HUES6 (cell line): ENCODE data around the gene SKA2.

Experiments used
- H3K27ac ChIP-seq: 2 replicates; pipeline ENCODE4 v1.7.0; 2013; ENCODE audit warnings: low read depth, mild to moderate bottlenecking, low read length, inconsistent platforms
- H3K27me3 ChIP-seq: 2 replicates; pipeline ENCODE4 v1.6.1; 2013; ENCODE audit warnings: low read length; ENCODE audit not compliant: control insufficient read depth, insufficient read depth
- H3K36me3 ChIP-seq: 2 replicates; pipeline ENCODE4 v1.6.1; 2013; ENCODE audit warnings: low read length; ENCODE audit not compliant: control insufficient read depth, insufficient read depth
- H3K4me1 ChIP-seq: 2 replicates; pipeline ENCODE4 v1.6.1; 2013; ENCODE audit warnings: low read length; ENCODE audit not compliant: control insufficient read depth, insufficient read depth
- H3K4me3 ChIP-seq: 2 replicates; pipeline ENCODE4 v1.5.1; 2013; ENCODE audit warnings: low read depth, low read length
- H3K9ac ChIP-seq: one replicate; pipeline ENCODE4 v1.6.1; 2013; ENCODE audit warnings: mild to moderate bottlenecking, low read length
- H3K9me3 ChIP-seq: 2 replicates; pipeline ENCODE4 v1.6.1; 2013; ENCODE audit warnings: low read depth, low read length; ENCODE audit not compliant: control insufficient read depth, insufficient read depth

SKA2 gene

DNA sequence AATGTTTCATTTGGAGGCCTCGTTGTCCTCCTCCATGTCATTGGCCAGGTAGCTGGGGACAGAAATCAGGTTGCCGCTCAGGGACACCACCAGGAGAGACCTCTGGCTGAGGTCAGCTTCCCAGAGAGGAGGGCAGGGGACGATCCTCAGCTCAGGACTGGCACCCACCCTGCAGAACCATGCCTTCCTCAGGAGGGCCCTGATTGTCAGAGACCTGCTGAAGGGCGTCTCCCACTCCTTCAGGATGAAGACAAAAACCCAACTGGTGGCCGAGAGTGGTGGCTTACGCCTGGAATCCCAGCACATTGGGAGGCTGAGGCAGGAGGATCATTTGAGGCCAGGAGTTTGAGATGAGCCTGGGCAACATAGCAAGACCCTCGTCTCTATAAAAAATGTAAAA is 20.1 kb upstream of the SKA2 start:
- peaks cover 35% of the 10 kb centered on the region for H3K36me3 ChIP-seq
- no peak overlapping the region for H3K27ac ChIP-seq
- H3K4me3 ChIP-seq = no peak overlapping the region
- H3K4me1 ChIP-seq = no peaks in the 10 kb centered on the region
- H3K9ac ChIP-seq = no peak overlapping the region
- H3K9me3 ChIP-seq = no peaks in the 10 kb centered on the region
- no peaks in the 10 kb centered on the region for H3K27me3 ChIP-seq

DNA sequence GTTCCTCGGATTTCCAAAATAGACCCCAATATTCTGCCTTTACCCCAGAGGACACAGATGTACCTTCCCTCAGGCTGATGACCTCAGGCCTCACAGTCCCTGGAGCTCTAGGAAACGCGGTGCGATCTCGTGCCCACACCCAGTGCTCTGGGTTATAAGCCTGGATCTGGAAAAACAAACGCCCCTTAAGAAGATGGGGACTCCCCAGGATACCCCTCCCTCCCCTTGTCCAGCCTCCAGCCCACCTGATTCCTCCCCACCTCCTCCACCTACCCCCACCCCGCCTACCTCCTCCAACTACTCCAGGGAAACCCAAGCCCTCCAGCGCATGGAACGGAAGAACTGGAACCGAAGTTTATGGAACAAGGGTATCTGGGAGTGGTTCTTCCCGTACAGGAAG is 19.7 kb upstream of the SKA2 start:
- Histone ChIP-seq H3K9ac (no peak overlapping the region), H3K36me3 (peaks cover 39% of the 10 kb centered on the region)

DNA sequence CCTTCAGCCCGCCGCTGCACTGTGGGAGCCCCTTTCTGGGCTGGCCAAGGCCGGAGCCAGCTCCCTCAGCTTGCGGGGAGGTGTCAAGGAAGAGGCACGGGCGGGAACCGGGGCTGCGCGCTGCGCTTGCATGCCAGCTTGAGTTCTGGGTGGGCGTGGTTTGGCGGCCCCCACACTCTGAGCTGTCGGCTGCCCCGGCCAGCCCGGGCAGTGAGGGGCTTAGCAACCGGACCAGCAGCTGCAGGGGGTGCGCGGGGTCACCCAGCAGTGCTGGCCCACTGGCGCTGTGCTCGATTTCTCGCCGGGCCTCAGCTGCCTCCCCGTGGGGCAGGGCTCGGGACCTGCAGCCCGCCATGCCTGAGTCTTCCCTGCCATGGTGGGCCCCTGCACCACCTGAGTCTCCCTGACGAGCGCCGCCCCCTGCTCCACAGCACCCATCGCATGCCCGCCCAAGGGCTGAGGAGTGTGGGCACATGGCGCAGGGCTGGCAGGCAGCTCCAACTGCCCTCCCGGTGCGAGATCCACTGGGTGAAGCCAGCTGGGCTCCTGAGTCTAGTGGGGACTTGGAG is 17.5 kb upstream of the SKA2 start:
- Histone ChIP-seq H3K4me3 (no peak overlapping the region), H3K9me3 (no peaks in the 10 kb centered on the region), H3K4me1 (no peaks in the 10 kb centered on the region), H3K27me3 (no peaks in the 10 kb centered on the region), H3K36me3 (peaks cover 44% of the 10 kb centered on the region), H3K27ac (no peak overlapping the region), H3K9ac (no peak overlapping the region)

More for the DNA sequence above, 19.7 kb upstream of the SKA2 start:
- no peak overlapping the region for H3K27ac ChIP-seq
- no peak overlapping the region for H3K4me3 ChIP-seq
- H3K9me3 ChIP-seq = no peaks in the 10 kb centered on the region
- no peaks in the 10 kb centered on the region for H3K4me1 ChIP-seq
- no peaks in the 10 kb centered on the region for H3K27me3 ChIP-seq

DNA sequence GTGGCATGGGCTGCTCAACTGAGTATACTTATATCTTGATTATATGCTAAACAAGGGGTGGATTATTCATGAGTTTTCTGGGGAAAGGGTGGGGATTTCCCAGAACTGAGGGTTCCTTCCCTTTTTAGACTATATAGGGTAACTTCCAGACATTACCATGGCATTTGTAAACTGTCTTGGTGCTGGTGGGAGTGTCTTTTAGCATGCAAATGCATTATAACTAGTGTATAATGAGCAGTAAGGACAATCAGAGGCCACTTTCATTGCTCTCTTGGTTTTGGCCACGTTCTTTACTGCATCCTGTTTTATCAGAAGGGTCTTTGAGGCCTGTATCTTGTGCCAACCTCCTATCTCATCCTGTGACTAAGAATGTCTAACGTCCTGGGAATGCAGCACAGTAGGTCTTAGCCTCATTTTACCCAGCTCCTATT is 12.6 kb upstream of the SKA2 start:
- Histone ChIP-seq H3K36me3 (peaks cover 24% of the 10 kb centered on the region), H3K9ac (no peak overlapping the region), H3K27me3 (no peaks in the 10 kb centered on the region), H3K27ac (no peak overlapping the region), H3K4me1 (peaks cover 6% of the 10 kb centered on the region), H3K9me3 (no peaks in the 10 kb centered on the region), H3K4me3 (no peak overlapping the region)

DNA sequence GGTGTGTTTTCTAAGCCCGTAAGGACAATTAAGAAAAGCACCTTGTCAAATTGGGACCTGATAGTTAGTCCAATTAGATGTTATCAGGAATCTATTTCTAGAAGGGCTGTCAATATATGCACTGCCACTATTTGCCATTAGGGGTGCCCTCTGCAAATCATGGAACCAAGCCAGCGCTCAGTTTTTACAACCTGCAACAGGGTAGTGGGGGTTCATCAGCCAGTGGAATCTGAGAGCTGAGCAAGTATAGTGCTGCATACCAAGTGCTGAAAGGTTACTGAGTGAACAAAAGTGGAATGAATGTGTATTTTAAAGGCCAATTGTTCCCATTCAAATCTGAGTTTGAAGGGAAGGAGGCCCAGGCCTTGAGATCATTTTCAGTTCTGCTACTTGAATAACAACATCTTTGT is 11.0 kb upstream of the SKA2 start:
- H3K36me3 ChIP-seq = peaks cover 21% of the 10 kb centered on the region
- no peak overlapping the region for H3K9ac ChIP-seq
- H3K9me3 ChIP-seq = no peaks in the 10 kb centered on the region
- H3K27ac ChIP-seq = no peak overlapping the region
- H3K27me3 ChIP-seq = no peaks in the 10 kb centered on the region
- H3K4me1 ChIP-seq = peaks cover 6% of the 10 kb centered on the region
- no peak overlapping the region for H3K4me3 ChIP-seq

DNA sequence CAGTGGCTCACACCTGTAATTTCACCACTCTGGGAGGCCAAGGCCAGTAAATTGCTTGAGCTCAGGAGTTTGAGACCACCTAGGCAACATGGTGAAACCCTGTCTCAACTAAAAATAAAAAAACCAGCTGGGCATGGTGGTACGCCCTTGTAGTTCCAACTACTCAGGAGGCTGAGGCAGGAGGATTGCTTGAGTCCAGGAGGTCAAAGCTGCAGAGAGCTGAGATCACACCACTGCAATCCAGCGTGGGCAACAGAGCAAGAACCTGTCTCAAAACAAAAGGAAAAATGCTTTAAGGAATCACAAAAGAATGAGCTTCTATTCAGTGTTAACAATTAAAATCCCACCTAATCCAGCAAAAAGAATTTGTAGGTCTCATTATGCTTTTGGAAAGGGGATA is 6.5 kb upstream of the SKA2 start:
- Histone ChIP-seq H3K36me3 (peaks cover 8% of the 10 kb centered on the region; the same call in 1 of the 2 replicates), H3K4me3 (no peak overlapping the region), H3K27me3 (no peaks in the 10 kb centered on the region), H3K9me3 (no peaks in the 10 kb centered on the region), H3K9ac (no peak overlapping the region), H3K4me1 (peaks cover 6% of the 10 kb centered on the region), H3K27ac (no peak overlapping the region)

DNA sequence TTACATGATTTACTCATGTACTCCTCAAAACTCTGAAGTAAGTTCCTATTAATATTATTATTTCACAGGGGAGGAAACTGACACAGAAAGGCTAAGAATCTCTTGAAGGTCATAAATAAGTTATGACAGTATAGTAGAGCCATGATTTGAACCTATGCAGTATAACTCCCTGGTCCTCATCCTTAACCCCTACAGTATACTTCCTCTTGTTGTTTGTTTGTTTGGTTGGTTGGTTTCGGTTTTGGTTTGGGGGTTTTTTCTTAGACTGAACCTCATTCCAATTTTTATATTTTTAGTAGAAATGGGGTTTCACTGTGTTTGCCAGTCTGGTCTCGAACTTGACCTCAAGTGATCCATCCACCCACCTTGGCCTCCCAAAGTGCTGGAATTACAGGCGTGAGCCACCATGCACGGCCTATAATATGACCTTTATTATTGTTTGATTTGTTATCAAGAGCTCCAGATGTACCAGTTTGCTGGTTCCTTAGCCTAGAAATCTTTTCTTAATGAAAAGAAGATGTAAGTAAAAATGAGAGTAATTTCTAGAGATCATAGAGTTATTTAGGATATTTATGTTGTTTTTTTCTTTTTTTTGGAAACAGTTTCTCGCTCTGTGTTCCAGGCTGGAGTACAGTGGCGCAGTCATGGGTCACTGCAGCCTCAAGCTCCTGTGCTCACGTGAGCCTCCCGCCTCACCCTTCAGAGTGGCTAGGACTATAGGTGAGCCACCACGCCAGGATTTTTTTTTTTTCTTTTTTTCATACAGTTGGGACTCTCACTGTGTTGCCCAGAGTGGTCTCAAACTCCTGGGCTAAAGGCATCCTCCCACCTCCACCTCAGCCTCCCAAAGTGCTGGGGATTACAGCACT is 5.4 kb upstream of the SKA2 start:
- Histone ChIP-seq H3K27ac (no peak overlapping the region), H3K9me3 (no peaks in the 10 kb centered on the region), H3K36me3 (peaks cover 8% of the 10 kb centered on the region; the same call in 1 of the 2 replicates), H3K4me3 (no peak overlapping the region), H3K27me3 (no peaks in the 10 kb centered on the region), H3K4me1 (no peaks in the 10 kb centered on the region), H3K9ac (no peak overlapping the region)

DNA sequence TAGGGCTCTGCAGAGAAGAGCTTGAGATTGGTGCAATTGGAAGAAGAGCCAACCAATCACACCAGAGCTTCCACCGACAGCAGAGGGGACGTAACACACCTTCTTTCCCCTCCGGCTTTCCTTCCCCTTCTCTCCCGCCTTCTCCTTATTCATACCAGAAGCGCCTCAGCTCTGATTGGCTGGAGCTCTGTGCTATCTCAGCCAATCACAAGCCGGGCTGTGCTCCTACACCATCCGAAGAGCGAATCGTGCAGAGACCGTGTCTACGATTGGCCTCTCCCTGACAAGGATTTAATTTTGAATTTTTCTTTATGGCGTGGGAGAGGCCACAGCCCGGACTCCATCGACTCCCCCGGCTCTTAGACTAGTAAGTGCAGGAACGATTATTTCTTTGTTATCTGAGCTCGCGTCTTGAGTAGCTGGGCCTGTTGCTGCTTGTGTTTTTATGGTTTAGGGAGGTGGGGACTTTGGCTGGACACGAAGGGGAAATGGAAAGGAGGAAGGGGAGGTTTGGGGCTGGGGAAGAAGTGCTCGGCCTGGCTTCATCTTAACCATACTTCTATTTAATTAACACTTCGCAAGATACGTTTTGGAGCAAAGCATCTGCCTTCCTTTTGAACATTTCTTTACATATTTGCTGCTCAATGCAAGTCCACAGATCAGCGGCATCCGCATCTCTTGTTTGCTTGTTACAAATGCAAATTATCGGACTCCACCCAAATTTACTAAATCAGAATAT is 622 bp upstream of the SKA2 start, which contains the start of gene PRR11:
Gene PRR11 (plus strand): TSS at position 308 of the 739 bp plus-strand sequence. CDS start 14,007 bp downstream, outside the sequence.
- no peaks in the 10 kb centered on the region for H3K9me3 ChIP-seq
- H3K36me3 ChIP-seq = 0 out of 2 replicates have a peak, but pooled peaks cover under 1% of the 10 kb centered on the region
- peak within 1 kb of the TSS; percentile 81 for H3K4me3 ChIP-seq
- no peaks in the 10 kb centered on the region for H3K27me3 ChIP-seq
- H3K9ac ChIP-seq = peak within 1 kb of the TSS; percentile 90
- H3K4me1 ChIP-seq = peaks cover 21% of the 10 kb centered on the region
- H3K27ac ChIP-seq = peak within 1 kb of the TSS; percentile 87

GRCh38 chr17:59154292-59154720 is 680 bp downstream of the SKA2 start:
- H3K4me3 ChIP-seq = peak overlapping the region; percentile 81
- no peaks in the 10 kb centered on the region for H3K27me3 ChIP-seq
- no peaks in the 10 kb centered on the region for H3K36me3 ChIP-seq
- H3K9me3 ChIP-seq = no peaks in the 10 kb centered on the region
- peaks cover 21% of the 10 kb centered on the region for H3K4me1 ChIP-seq
- H3K27ac ChIP-seq = peak overlapping the region; percentile 87
- H3K9ac ChIP-seq = peak overlapping the region; percentile 90

DNA sequence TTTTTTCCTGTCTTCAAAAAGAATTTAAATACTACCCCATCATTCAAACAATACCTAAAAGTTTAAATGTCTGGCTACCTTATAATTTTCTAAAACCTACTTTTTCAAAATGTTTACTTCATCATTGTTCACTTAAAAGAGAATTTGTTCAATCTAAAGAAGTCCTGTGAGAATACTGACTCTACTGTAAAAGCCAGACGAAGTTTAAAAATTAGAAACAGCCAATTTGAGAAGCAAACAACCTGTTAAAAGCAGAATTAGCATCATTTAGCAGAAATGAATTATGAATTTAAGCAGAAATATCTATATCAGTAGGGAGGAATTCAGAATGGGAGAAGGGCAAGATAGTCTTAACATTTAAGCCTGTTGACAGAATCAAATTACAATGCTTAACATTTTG is 2.1 kb downstream of the SKA2 start:
- Histone ChIP-seq H3K27me3 (no peaks in the 10 kb centered on the region), H3K9ac (no peak overlapping the region), H3K9me3 (no peaks in the 10 kb centered on the region), H3K27ac (no peak overlapping the region), H3K36me3 (no peaks in the 10 kb centered on the region), H3K4me3 (peak overlapping the region; percentile 81), H3K4me1 (peaks cover 21% of the 10 kb centered on the region)
